ENCODE measurements around the gene KLC4.
"Not testable (repeated sequence)": the region's sequence is repeated elsewhere in the genome, so short reads cannot be mapped to it uniquely, and the experiment has no call there.

The KLC4 gene

GRCh38 chr6:43040542-43041257 lies 18.7 kb upstream of the KLC4 start:
- no peak overlapping the region for H3K27ac ChIP-seq (ENCODE audit: low read length)
- H3K4me3 ChIP-seq (ENCODE audit: low read depth in 1 of 2, low read length in 2 of 2) = no peak overlapping the region
- ATAC-seq (ENCODE audit: insufficient read depth, low read depth) = no peak
- TF ChIP-seq EZH2 (IDR thresholded peaks at IDR 0.05; ENCODE audit: borderline replicate concordance, low read depth, low read length, severe bottlenecking) (no peak), CTCF (IDR thresholded peaks at IDR 0.05; ENCODE audit: borderline replicate concordance, extremely low read depth, low read length, poor library complexity, severe bottlenecking) (no peak)
- H3K9me3 ChIP-seq (ENCODE audit: insufficient read depth, low read length, severe bottlenecking) = no peaks in the 10 kb centered on the region
- no peak overlapping the region for H2AFZ ChIP-seq (ENCODE audit: low read depth, low read length)
- peaks cover 68% of the 10 kb centered on the region for H3K36me3 ChIP-seq (ENCODE audit: insufficient read depth, low read length)
- no peak overlapping the region for H3K9ac ChIP-seq (ENCODE audit: low read depth, low read length)
- H3K79me2 ChIP-seq (ENCODE audit: insufficient read depth, low read length) = no peaks in the 10 kb centered on the region
- no peaks in the 10 kb centered on the region; the same call in 1 of the 2 replicates for H4K20me1 ChIP-seq (ENCODE audit: insufficient read depth, low read length)
- H3K27me3 ChIP-seq (ENCODE audit: insufficient read depth, low read length, poor library complexity) = no peaks in the 10 kb centered on the region
- H3K4me2 ChIP-seq (ENCODE audit: insufficient read depth, low read length) = no peak overlapping the region
- no peaks in the 10 kb centered on the region for H3K4me1 ChIP-seq (ENCODE audit: insufficient read depth, low read length)
- DNase-seq = no peak

- not testable (repeated sequence) for H3K4me1 ChIP-seq (ENCODE audit: insufficient read depth, low read length); H3K79me2 ChIP-seq (ENCODE audit: insufficient read depth, low read length); H3K4me2 ChIP-seq (ENCODE audit: insufficient read depth, low read length); DNase-seq; H3K27me3 ChIP-seq (ENCODE audit: insufficient read depth, low read length, poor library complexity); H2AFZ ChIP-seq (ENCODE audit: low read depth, low read length); H4K20me1 ChIP-seq (ENCODE audit: insufficient read depth, low read length); H3K27ac ChIP-seq (ENCODE audit: low read length); H3K4me3 ChIP-seq (ENCODE audit: low read depth in 1 of 2, low read length in 2 of 2); H3K9me3 ChIP-seq (ENCODE audit: insufficient read depth, low read length, severe bottlenecking); ATAC-seq (ENCODE audit: insufficient read depth, low read depth); H3K9ac ChIP-seq (ENCODE audit: low read depth, low read length)
- H3K36me3 ChIP-seq (ENCODE audit: insufficient read depth, low read length) = peaks cover 72% of the 10 kb centered on the region
Observed at GRCh38 chr6:43041475-43041874, 18.0 kb upstream of the KLC4 start.

- Histone ChIP-seq H3K36me3 (ENCODE audit: insufficient read depth, low read length) (peaks cover 63% of the 10 kb centered on the region), H3K9ac (ENCODE audit: low read depth, low read length) (no peak overlapping the region), H2AFZ (ENCODE audit: low read depth, low read length) (no peak overlapping the region), H3K9me3 (ENCODE audit: insufficient read depth, low read length, severe bottlenecking) (no peaks in the 10 kb centered on the region), H3K4me1 (ENCODE audit: insufficient read depth, low read length) (no peaks in the 10 kb centered on the region), H3K4me3 (ENCODE audit: low read depth in 1 of 2, low read length in 2 of 2) (no peak overlapping the region), H3K79me2 (ENCODE audit: insufficient read depth, low read length) (no peaks in the 10 kb centered on the region), H3K27ac (ENCODE audit: low read length) (no peak overlapping the region), H4K20me1 (ENCODE audit: insufficient read depth, low read length) (no peaks in the 10 kb centered on the region), H3K27me3 (ENCODE audit: insufficient read depth, low read length, poor library complexity) (no peaks in the 10 kb centered on the region), H3K4me2 (ENCODE audit: insufficient read depth, low read length) (no peak overlapping the region)
- DNase-seq = no peak
- no peak for ATAC-seq (ENCODE audit: insufficient read depth, low read depth)
- TF ChIP-seq CTCF (IDR thresholded peaks at IDR 0.05; ENCODE audit: borderline replicate concordance, extremely low read depth, low read length, poor library complexity, severe bottlenecking) (no peak), EZH2 (IDR thresholded peaks at IDR 0.05; ENCODE audit: borderline replicate concordance, low read depth, low read length, severe bottlenecking) (no peak)
Observed at GRCh38 chr6:43043310-43043709, 16.1 kb upstream of the KLC4 start.

GRCh38 chr6:43045371-43045930 lies 14.0 kb upstream of the KLC4 start:
- no peak for ATAC-seq (ENCODE audit: insufficient read depth, low read depth)
- no peak overlapping the region for H3K27ac ChIP-seq (ENCODE audit: low read length)
- H3K27me3 ChIP-seq (ENCODE audit: insufficient read depth, low read length, poor library complexity) = no peaks in the 10 kb centered on the region
- H3K79me2 ChIP-seq (ENCODE audit: insufficient read depth, low read length) = no peaks in the 10 kb centered on the region
- TF ChIP-seq EZH2 (IDR thresholded peaks at IDR 0.05; ENCODE audit: borderline replicate concordance, low read depth, low read length, severe bottlenecking) (no peak), CTCF (IDR thresholded peaks at IDR 0.05; ENCODE audit: borderline replicate concordance, extremely low read depth, low read length, poor library complexity, severe bottlenecking) (no peak)
- no peaks in the 10 kb centered on the region for H3K9me3 ChIP-seq (ENCODE audit: insufficient read depth, low read length, severe bottlenecking)
- DNase-seq = no peak
- H3K36me3 ChIP-seq (ENCODE audit: insufficient read depth, low read length) = peaks cover 64% of the 10 kb centered on the region
- no peak overlapping the region for H3K4me2 ChIP-seq (ENCODE audit: insufficient read depth, low read length)
- H2AFZ ChIP-seq (ENCODE audit: low read depth, low read length) = no peak overlapping the region
- H3K4me3 ChIP-seq (ENCODE audit: low read depth in 1 of 2, low read length in 2 of 2) = no peak overlapping the region
- H4K20me1 ChIP-seq (ENCODE audit: insufficient read depth, low read length) = no peaks in the 10 kb centered on the region
- H3K4me1 ChIP-seq (ENCODE audit: insufficient read depth, low read length) = no peaks in the 10 kb centered on the region
- H3K9ac ChIP-seq (ENCODE audit: low read depth, low read length) = no peak overlapping the region
